Mammary epithelial cell (primary cell): ENCODE data around the gene EEF1B2.
"Not testable (repeated sequence)": the region's sequence is repeated elsewhere in the genome, so short reads cannot be mapped to it uniquely, and the experiment has no call there.

Experiments used
- EZH2 ChIP-seq: IDR thresholded peaks from 2 replicates; pipeline ENCODE4 v1.6.1; 2012; ENCODE audit warnings: low read length, inconsistent platforms, borderline replicate concordance
- TF ChIP-seq, protein P1 (sequence below), 2 donors: IDR thresholded peaks in 1 of 2; conservative IDR thresholded peaks in 1 of 2; 2 replicates each; pipeline ENCODE4 v1.5.1; 2011 to 2012; ENCODE audit warnings: inconsistent platforms in 2 of 2, low read length in 2 of 2, mild to moderate bottlenecking in 2 of 2, control low read depth in 1 of 2, low read depth in 1 of 2; ENCODE audit not compliant: insufficient read depth in 1 of 2; ENCODE audit errors: extremely low read depth in 1 of 2

DNA sequence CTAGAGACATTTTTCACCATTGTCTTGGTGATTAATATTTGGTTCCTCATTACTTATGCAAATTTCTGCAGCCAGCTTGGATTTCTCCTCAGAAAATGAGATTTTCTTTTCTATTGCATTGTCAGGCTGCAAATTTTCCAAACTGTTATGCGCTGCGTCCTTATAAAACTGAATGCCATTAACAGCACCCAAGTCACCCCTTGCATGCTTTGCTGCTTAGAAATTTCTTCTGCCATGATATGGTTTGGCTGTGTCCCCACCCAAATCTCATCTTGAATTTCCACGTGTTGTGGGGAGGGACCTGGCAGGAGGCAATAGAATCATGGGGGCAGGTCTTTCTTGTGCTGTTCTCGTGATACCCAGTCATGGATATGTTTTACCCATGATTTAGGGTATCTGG, 8.5 kb downstream of the EEF1B2 start:
- TF ChIP-seq, protein P1, sequence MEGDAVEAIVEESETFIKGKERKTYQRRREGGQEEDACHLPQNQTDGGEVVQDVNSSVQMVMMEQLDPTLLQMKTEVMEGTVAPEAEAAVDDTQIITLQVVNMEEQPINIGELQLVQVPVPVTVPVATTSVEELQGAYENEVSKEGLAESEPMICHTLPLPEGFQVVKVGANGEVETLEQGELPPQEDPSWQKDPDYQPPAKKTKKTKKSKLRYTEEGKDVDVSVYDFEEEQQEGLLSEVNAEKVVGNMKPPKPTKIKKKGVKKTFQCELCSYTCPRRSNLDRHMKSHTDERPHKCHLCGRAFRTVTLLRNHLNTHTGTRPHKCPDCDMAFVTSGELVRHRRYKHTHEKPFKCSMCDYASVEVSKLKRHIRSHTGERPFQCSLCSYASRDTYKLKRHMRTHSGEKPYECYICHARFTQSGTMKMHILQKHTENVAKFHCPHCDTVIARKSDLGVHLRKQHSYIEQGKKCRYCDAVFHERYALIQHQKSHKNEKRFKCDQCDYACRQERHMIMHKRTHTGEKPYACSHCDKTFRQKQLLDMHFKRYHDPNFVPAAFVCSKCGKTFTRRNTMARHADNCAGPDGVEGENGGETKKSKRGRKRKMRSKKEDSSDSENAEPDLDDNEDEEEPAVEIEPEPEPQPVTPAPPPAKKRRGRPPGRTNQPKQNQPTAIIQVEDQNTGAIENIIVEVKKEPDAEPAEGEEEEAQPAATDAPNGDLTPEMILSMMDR (conservative IDR thresholded peaks at IDR 0.05 in 1 of 2, IDR thresholded peaks at IDR 0.05 in 1 of 2; ENCODE audit: extremely low read depth in 1 of 2, insufficient read depth in 1 of 2, low read depth in 1 of 2, low read length in 2 of 2): not testable (repeated sequence)
- TF ChIP-seq EZH2: not testable (repeated sequence)
